HUES64 (cell line): ENCODE data around the gene FURIN.

ENCODE experiments used
- H3K27ac ChIP-seq: 2 replicates; pipeline ENCODE4 v1.7.0; 2013; ENCODE audit warnings: low read depth, low read length, inconsistent platforms
- H3K27me3 ChIP-seq: 2 replicates; pipeline ENCODE4 v1.6.1; 2013; ENCODE audit warnings: mild to moderate bottlenecking, low read length; ENCODE audit not compliant: insufficient read depth
- H3K36me3 ChIP-seq: 2 replicates; pipeline ENCODE4 v1.6.1; 2013; ENCODE audit warnings: mild to moderate bottlenecking, low read length; ENCODE audit not compliant: insufficient read depth
- H3K4me1 ChIP-seq: 2 replicates; pipeline ENCODE4 v1.6.1; 2013; ENCODE audit warnings: mild to moderate bottlenecking, low read length, moderate library complexity; ENCODE audit not compliant: insufficient read depth
- H3K4me3 ChIP-seq: 2 replicates; pipeline ENCODE4 v1.5.1; 2013; ENCODE audit warnings: mild to moderate bottlenecking, low read length, moderate library complexity
- H3K9ac ChIP-seq: 2 replicates; pipeline ENCODE4 v1.6.1; 2013; ENCODE audit warnings: mild to moderate bottlenecking, low read depth, low read length
- H3K9me3 ChIP-seq: 2 replicates; pipeline ENCODE4 v1.6.1; 2013; ENCODE audit warnings: low read depth, low read length; ENCODE audit not compliant: insufficient read depth
- WGBS: fragments of 150-250, 120-280 bp; methylation state at CpG from one replicate; pipeline ENCODE4 v1.1.7; 2013; ENCODE audit warnings: missing lambda C conversion rate; 5-methylcytosine and 5-hydroxymethylcytosine counted together

FURIN gene

DNA sequence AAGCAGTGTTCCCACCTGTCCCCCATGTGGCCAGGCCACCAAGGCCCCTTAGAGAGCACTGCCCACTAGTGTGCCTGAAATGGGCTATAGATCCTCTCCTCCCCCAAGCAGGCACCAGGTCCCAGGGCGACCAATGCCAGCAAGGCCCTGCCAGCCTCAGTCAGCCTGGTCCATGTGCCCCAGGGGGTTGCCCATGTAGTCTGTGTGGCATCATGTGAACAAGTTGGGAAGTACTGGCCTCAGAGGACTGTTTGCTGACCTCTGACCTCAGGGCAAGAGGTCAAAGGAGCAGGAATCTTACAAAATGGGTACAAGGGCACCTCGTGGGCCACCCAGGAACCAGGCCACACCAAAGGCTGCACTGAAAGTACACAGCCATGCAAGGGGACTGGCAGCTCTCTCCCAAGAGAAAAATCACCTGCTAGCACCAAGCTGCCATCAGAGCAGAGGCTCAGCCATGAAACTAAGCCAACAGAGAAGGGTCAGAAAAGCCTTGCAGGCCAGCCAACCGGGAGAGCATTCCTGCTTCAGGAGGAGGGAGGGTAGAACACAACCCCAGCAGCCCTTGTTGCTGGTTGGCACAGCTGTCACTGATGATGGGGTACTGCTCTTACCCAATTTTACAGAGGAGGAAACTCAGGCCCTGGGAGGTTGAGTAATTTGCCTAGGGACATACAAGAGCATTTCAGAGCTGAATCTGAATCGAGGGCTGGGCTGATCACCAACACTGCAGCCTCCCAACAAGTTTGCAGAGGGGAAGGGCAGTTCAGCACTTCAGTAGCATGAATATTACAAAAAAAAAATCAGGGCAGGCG is 5.2 kb upstream of the FURIN start:
- no peak overlapping the region for H3K27ac ChIP-seq
- H3K36me3 ChIP-seq, result no peaks in the 10 kb centered on the region
- H3K4me1 ChIP-seq, result peaks cover 10% of the 10 kb centered on the region
- H3K9me3 ChIP-seq, result no peaks in the 10 kb centered on the region
- no peak overlapping the region for H3K9ac ChIP-seq
- H3K27me3 ChIP-seq, result no peaks in the 10 kb centered on the region
- 84% methylated on average over 5 of the region's 5 CpGs for WGBS
- H3K4me3 ChIP-seq, result no peak overlapping the region

DNA sequence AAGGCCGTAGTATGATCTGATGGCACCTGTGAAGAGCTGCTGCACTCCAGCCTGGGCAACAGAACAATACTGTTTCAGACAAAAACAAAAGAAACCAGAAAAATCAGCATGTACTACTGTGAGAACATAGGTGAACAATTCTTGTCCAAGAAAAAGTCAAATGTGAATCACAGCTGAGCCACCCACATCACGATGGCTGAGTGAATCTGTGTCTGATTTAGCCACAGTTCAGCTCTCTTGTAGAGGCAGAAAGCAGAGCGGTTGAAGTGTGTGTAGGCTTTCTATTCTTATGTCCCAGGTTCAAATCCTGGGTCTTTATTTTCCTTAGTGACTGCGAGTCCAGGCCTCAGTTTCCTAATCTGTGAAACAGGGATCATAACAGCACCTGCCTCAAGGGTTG is 4.4 kb upstream of the FURIN start:
- Histone ChIP-seq H3K27ac (no peak overlapping the region), H3K9me3 (no peaks in the 10 kb centered on the region), H3K36me3 (no peaks in the 10 kb centered on the region), H3K4me3 (no peak overlapping the region), H3K27me3 (no peaks in the 10 kb centered on the region), H3K4me1 (peaks cover 15% of the 10 kb centered on the region), H3K9ac (no peak overlapping the region)
- 94% methylated on average over 4 of the region's 4 CpGs for WGBS

DNA sequence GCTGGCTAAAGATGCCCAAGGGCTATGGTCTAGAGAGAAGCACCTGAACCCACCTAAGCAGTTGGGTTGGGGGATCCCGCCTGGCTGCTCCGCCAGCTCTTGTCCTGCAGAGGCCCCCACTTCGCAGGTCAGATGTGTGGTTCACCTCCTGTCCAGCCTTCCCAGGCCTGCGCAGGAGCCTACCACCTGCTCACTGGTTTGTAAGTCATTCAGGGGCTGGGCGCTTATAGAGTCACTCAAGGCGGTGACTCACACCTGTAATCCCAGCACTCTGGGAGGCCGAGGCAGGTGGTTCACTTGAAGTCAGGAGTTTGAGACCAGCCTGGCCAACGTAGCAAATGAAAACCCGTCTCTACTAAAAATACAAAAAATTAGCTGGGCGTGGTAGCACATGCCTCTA is 3.9 kb upstream of the FURIN start:
- Histone ChIP-seq H3K4me3 (no peak overlapping the region), H3K36me3 (no peaks in the 10 kb centered on the region)
- WGBS, result 93% methylated on average over 10 of the region's 10 CpGs

DNA sequence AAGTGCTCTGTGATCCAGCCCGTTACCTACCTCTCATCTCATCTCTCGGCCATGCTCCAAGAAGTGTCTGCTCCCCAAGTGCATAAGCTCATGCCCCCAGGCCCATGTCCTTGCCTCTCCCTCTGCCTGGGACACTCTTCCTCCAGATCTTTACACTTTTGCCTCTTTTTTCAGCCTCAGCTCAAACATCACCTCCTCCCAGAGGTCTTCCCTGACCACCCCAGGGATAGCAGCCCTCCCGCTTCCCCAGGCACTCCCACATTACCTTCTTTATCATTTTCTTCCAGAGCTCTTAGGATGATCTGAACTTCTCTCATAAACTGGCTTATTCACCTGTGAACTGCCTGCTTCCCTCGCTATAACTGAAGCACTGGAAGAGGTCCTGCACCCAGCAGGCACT is 2.7 kb upstream of the FURIN start:
- Histone ChIP-seq H3K9ac (no peak overlapping the region), H3K36me3 (no peaks in the 10 kb centered on the region), H3K4me3 (no peak overlapping the region), H3K9me3 (no peaks in the 10 kb centered on the region), H3K27ac (no peak overlapping the region), H3K4me1 (peaks cover 22% of the 10 kb centered on the region), H3K27me3 (no peaks in the 10 kb centered on the region)
- 90% methylated on average over 4 of the region's 4 CpGs for WGBS

More for the DNA sequence above, 3.9 kb upstream of the FURIN start:
- H3K4me1 ChIP-seq, result peaks cover 15% of the 10 kb centered on the region
- no peaks in the 10 kb centered on the region for H3K27me3 ChIP-seq
- no peaks in the 10 kb centered on the region for H3K9me3 ChIP-seq
- no peak overlapping the region for H3K27ac ChIP-seq
- no peak overlapping the region for H3K9ac ChIP-seq

DNA sequence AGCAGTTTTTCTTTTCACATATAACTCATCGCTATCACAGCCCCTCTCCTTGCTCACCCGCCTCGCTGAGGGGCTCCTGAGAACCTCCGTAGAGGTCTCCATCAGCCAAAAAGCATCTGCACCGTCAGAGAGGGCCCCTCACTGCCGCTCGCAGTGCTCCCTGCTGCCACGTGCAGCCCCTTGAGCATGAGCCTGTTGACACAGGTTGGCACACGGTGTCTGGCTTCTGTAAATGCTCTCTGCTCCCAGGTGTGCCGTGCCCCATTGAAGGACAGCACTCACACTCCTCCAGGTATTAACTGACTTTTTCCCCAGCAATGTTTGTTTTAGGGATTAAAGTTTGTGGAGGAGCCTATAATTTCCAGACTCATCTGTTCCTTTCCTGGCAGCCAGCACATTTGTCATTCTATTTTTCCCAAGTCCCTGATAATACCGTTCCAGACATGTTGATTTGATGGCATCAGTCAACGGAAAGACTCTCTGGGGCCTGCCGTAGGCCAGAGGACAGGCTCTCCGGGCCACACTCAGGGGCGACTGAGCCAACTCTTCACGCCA is 2.1 kb upstream of the FURIN start:
- no peak overlapping the region for H3K9ac ChIP-seq
- WGBS, result 87% methylated on average over 16 of the region's 16 CpGs

DNA sequence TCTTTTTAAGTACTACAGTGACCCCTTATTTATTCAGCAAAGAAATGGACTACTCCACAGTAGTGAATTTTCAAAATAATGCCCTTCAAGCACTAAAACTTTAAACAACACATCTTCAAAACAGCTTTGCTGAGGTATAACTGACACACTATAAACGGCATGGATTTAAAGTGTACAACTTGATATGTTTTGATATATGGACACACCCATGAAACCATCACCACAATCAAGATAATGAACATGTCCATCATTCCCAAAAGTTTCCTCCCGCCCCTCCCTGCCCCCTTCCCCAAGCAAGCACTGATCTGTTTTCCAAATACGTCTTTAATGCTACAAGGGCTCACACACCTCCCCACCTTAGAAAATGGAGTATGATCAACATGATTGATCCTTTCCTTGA is 1.6 kb upstream of the FURIN start:
- no peaks in the 10 kb centered on the region for H3K36me3 ChIP-seq
- peaks cover 24% of the 10 kb centered on the region for H3K4me1 ChIP-seq
- no peak overlapping the region for H3K9ac ChIP-seq
- no peak overlapping the region for H3K4me3 ChIP-seq
- H3K9me3 ChIP-seq, result no peaks in the 10 kb centered on the region
- no peaks in the 10 kb centered on the region for H3K27me3 ChIP-seq
- H3K27ac ChIP-seq, result no peak overlapping the region
- WGBS, result 94% methylated on average over 3 of the region's 3 CpGs

More for the DNA sequence above, 2.1 kb upstream of the FURIN start:
- Histone ChIP-seq H3K27ac (no peak overlapping the region), H3K27me3 (no peaks in the 10 kb centered on the region), H3K4me1 (peaks cover 24% of the 10 kb centered on the region), H3K36me3 (no peaks in the 10 kb centered on the region), H3K4me3 (no peak overlapping the region), H3K9me3 (no peaks in the 10 kb centered on the region)

DNA sequence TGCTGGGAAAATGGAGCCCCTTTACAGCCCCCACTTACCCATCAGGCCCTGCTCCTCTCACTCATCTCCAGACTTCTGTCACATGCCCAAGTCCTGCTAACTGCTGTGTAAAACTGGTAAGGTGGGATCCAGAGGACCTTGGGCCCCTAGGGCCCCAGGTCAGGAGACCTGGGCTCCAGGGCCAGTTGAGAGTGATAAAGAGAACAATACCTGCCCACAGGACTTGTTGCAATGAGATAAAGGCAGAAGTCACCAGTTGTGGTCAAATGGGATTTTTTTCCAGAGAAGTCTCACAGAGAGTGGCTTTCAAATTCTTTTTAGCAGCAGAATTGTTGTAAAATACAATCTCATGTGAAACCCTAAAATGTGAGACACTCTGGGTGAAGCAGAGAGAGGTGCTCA is 753 bp downstream of the FURIN start:
- no peaks in the 10 kb centered on the region for H3K9me3 ChIP-seq
- peaks cover 43% of the 10 kb centered on the region for H3K4me1 ChIP-seq
- no peak overlapping the region; the same call in 1 of the 2 replicates for H3K4me3 ChIP-seq
- H3K27me3 ChIP-seq, result no peaks in the 10 kb centered on the region
- H3K36me3 ChIP-seq, result no peaks in the 10 kb centered on the region
- H3K9ac ChIP-seq, result peak overlapping the region; percentile 22; the same call in 1 of the 2 replicates
- H3K27ac ChIP-seq, result peak overlapping the region; percentile 83

DNA sequence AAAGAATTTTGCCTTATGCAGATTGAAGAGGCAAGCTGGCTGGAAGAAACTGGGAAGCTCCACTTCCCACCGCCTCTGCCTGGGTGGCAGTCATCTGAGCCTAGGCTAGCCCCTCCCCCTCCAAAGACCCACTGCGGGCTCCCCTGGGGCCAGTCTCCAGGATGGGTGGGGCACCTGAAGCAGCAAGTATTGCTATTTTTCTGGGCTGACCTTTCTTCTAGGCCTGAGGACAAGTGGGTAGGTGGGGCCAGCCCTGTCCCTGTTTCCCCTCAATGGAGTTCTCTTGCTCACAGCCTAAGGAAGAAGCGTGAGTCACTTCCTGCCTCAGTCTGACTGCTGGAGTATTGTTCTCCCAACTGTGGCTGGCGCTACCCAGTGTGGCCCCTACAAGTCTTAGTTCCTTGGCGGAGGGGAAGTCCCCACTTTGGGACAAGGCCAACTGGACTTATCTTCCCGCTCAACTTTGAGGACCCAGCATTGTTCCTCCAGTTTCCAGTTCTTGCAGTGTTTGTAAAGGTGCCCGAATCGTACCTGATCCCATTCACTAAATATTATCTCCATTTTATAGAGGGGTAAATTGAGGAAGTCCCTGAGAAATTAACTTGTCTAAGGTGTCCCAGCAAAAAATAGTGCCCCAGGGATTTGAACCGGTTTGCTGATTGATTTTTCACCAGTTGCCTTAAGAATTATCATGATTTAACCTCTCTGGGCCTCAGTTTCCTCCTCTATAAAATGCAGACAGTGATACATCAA is 1.4 kb downstream of the FURIN start:
- Histone ChIP-seq H3K36me3 (no peaks in the 10 kb centered on the region), H3K4me3 (peak overlapping the region; percentile 77; the same call in 1 of the 2 replicates), H3K9ac (no peak overlapping the region; the same call in 1 of the 2 replicates), H3K27me3 (no peaks in the 10 kb centered on the region), H3K27ac (peak overlapping the region; percentile 83), H3K9me3 (no peaks in the 10 kb centered on the region), H3K4me1 (peaks cover 49% of the 10 kb centered on the region)
- WGBS, result 24% methylated on average over 7 of the region's 9 CpGs

DNA sequence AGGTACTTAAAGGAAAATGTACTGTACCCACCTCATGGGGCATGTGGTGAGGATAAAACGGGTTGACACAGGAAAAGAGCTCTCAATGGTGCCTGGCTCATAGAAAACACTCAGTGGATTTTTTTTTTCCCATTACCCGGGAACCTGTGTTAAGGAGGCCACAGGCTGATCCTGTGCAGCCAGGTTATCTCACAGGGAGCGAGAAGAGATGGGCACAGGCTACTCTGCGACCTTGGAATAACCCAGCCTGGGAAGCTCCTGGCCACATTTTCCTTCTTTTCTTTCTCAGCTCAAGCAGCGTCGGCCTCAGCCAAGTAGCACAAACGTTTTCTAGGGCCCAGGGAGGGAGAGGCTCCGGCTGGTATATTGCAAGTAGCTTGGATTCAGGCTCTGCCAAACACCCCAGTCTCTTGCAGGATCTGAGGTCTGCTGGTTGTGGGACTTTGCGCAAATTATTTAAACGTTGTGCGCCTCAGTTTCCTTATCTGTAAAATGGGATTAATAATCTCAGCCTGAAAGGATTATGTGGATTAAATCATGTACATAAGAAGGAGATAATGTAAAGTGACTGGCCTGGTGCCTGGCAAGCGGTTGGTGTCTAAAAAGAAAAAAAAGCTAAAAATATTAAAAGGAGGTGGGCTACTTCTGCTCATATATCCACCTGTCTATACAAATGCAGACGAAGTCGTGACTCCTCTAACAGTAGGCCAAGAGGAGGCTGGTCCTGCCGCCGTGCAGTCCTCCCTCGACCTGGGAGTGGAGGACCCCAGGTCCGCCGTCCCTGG is 2.2 kb downstream of the FURIN start:
- H3K4me3 ChIP-seq, result peak overlapping the region; percentile 77
- H3K9ac ChIP-seq, result peak overlapping the region; percentile 77
- no peaks in the 10 kb centered on the region for H3K9me3 ChIP-seq
- peak overlapping the region; percentile 83 for H3K27ac ChIP-seq
- 42% methylated on average over 19 of the region's 19 CpGs for WGBS
- no peaks in the 10 kb centered on the region for H3K27me3 ChIP-seq
- peaks cover 50% of the 10 kb centered on the region for H3K4me1 ChIP-seq
- H3K36me3 ChIP-seq, result no peaks in the 10 kb centered on the region

DNA sequence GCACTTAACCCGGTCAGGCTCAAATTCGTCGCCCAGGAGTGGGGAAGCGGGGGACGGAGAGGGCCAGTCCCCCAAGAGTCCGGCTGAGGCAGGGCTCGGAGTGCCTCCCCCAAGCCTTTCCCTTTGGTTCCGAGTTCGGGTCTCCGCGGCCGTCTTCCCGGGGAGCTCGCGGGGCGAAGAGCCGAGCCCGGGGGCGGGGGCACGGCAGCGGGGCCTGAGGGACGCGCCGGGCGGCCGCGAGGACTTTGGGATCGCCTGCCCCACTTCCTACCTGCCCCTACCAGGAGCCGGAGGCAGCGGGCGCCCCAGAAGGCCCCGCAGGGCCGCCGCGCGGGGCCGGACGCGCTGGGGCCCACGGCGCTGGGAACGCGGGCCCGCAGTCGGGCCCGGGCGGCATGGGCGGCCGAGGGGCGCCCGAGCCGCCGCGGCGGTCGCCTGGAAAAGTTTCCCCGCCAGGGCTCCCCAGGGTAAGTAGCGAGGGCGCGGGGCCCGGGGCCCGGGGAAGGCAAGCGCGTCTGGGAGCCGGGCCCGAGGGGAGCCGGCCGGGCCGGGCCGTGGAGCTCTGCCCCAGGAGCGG is 2.8 kb downstream of the FURIN start:
- WGBS, result 1% methylated on average over 66 of the region's 71 CpGs
- H3K4me3 ChIP-seq, result peak overlapping the region; percentile 77
- H3K27ac ChIP-seq, result peak overlapping the region; percentile 78
- H3K36me3 ChIP-seq, result peaks cover 6% of the 10 kb centered on the region
- H3K27me3 ChIP-seq, result no peaks in the 10 kb centered on the region
- peak overlapping the region; percentile 77 for H3K9ac ChIP-seq
- H3K9me3 ChIP-seq, result no peaks in the 10 kb centered on the region
- H3K4me1 ChIP-seq, result peaks cover 50% of the 10 kb centered on the region
